ENCODE results near the gene WDR19.

WDR19 gene

GRCh38 chr4:39305912-39306677 is 123.8 kb downstream of the WDR19 start:
- DNase-seq, result no peak

GRCh38 chr4:39308611-39309010 is 126.3 kb downstream of the WDR19 start:
- DNase-seq, result no peak

- no peak for DNase-seq
These were observed 130.5 kb downstream of the WDR19 start for GRCh38 chr4:39312816-39313215.

DNA sequence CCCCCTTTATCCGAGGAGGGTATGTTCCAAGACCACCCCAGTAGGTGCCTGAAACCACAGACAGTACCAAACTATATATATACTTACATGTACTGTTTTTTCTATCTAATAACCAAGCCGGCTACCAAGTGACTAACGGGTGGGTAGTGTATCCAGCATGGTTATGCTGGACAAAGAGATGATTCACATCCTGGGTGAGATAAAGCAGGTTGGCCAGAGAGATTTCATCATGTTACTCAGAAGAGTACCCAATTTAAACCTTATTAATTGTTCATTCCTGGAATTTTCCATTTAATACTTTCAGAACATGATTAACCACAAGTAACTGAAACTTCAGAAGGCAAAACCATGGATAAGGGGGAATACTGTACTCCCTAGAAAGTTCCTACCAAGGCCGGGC is 137.3 kb downstream of the WDR19 start:
- DNase-seq, result no peak

DNA sequence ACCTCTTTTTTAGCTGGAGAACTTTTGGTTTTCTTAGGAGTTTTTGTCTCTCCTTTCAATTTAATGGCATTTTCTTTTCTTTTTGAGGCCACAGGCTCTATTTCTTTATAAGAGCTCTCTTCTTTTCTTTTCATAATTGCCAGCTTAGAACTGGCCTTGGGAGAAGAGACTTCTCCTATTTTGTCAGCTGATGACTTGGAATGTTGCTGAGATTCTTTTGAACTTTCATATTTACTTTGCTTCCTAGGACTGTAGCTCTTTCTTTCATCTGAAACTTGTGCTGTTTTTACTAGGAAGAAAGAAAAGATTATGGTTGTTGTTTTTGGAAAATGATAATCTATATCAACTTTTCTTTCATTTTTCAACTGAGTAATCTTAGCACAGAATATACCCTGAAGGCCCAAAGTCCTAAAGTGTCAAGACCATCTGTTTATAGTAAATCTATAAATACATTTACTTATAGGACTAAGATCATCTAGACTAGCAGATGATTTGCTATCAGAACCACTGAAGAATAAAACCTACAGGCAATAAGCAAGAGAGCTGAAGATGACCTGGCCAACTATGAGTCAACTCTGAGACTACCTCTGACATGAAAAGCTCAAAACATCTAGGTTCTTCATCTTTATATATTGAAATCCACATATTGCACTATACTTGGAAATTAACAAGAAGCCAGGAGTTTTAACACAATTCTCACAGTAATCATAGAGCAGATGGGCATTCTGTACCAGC is 138.2 kb downstream of the WDR19 start:
- no peak for DNase-seq

DNA sequence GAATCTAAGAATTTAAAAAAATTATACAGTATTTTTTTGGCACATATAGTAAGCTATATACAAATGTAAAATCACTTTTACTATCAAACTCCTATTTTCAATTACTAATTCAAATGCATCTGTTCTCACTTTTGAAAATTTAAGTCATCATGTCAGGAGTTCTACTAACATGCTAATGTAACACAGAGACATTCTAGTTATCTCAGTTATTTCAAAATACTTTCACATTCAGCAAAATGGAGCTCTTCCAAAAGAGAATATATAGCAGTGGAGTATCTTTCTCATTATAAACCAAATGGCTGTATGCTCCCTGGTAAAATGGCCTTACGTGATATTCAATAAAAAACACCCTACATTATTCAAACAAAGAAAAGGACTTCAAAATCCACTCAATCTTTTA is 141.5 kb downstream of the WDR19 start:
- no peak for DNase-seq

GRCh38 chr4:39324446-39324845 is 142.1 kb downstream of the WDR19 start:
- no peak for DNase-seq

GRCh38 chr4:39324897-39325613 is 142.7 kb downstream of the WDR19 start:
- no peak for DNase-seq

DNA sequence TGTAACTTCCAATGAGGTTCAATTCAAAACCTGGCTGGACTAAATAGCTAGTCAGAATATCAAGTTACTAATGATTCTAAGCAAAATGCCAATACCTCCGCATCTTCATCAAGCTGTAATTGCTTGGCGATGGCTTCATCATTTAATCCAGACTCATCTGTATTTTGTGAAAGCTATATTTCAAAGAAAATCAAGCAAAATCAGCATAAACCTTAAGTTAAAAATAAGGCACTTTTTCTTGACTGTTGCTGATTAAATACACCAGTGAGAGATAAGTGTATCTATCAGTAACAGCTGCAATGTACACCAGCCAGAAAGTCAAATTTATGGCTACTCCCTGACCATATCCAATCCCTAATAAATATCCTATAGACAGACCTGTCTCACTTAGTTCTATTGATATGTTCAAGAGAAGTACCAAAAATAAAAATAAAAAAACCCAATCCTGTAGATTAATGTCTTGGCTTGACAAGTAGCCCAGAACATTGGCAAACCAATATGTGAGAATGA is 144.2 kb downstream of the WDR19 start:
- DNase-seq, result no peak

- DNase-seq, result no peak
These were observed 148.0 kb downstream of the WDR19 start for GRCh38 chr4:39330353-39330752.

- DNase-seq, result no peak
These were observed 148.9 kb downstream of the WDR19 start for GRCh38 chr4:39331191-39331590.
